ENCODE measurements around the gene BCR.

BCR gene

GRCh38 chr22:23168391-23169042, 11.8 kb upstream of the BCR start:
- Histone ChIP-seq H3K27me3 (ENCODE audit: low read length) (no peaks in the 10 kb centered on the region; the same call in 1 of the 2 replicates), H3K9me2 (replicated peaks; ENCODE audit: insufficient read depth, low read length) (no peaks in the 10 kb centered on the region), H4K20me1 (ENCODE audit: low read depth, low read length) (no peaks in the 10 kb centered on the region), H3K9me3 (ENCODE audit: insufficient read depth, low read length) (no peaks in the 10 kb centered on the region), H3K4me2 (ENCODE audit: low read depth, low read length, poor library complexity, severe bottlenecking) (no peak overlapping the region), H3K4me3 (ENCODE audit: insufficient read depth, low read length, poor library complexity, severe bottlenecking) (no peak overlapping the region), H2AFZ (ENCODE audit: low read depth, low read length, severe bottlenecking) (no peak overlapping the region), H3K79me2 (ENCODE audit: insufficient read depth, low read length) (no peaks in the 10 kb centered on the region), H3K9ac (ENCODE audit: low read length) (no peak overlapping the region), H3F3A (ENCODE audit: insufficient read depth) (no peaks in the 10 kb centered on the region), H3K36me3 (ENCODE audit: low read length) (no peaks in the 10 kb centered on the region), H3K27ac (ENCODE audit: low read depth, low read length) (no peak overlapping the region)
- TF ChIP-seq EZH2phosphoT487 (conservative IDR thresholded peaks at IDR 0.05; ENCODE audit: low read length) (no peak), CTCF (IDR thresholded peaks at IDR 0.05; ENCODE audit: insufficient read depth, low read length, poor library complexity, severe bottlenecking) (no peak)

- no peak overlapping the region for H3K9ac ChIP-seq (ENCODE audit: low read length)
- no peaks in the 10 kb centered on the region for H3K36me3 ChIP-seq (ENCODE audit: low read length)
- no peaks in the 10 kb centered on the region for H4K20me1 ChIP-seq (ENCODE audit: low read depth, low read length)
- no peak overlapping the region for H3K27ac ChIP-seq (ENCODE audit: low read depth, low read length)
- no peak overlapping the region for H2AFZ ChIP-seq (ENCODE audit: low read depth, low read length, severe bottlenecking)
- no peak for TF ChIP-seq CTCF (IDR thresholded peaks at IDR 0.05; ENCODE audit: insufficient read depth, low read length, poor library complexity, severe bottlenecking)
- TF ChIP-seq EZH2phosphoT487 (conservative IDR thresholded peaks at IDR 0.05; ENCODE audit: low read length): no peak
- H3K4me3 ChIP-seq (ENCODE audit: insufficient read depth, low read length, poor library complexity, severe bottlenecking): no peak overlapping the region
- H3K27me3 ChIP-seq (ENCODE audit: low read length): no peaks in the 10 kb centered on the region; the same call in 1 of the 2 replicates
- H3K79me2 ChIP-seq (ENCODE audit: insufficient read depth, low read length): no peaks in the 10 kb centered on the region
- H3F3A ChIP-seq (ENCODE audit: insufficient read depth): no peaks in the 10 kb centered on the region
- no peak overlapping the region for H3K4me2 ChIP-seq (ENCODE audit: low read depth, low read length, poor library complexity, severe bottlenecking)
- no peaks in the 10 kb centered on the region for H3K9me2 ChIP-seq (replicated peaks; ENCODE audit: insufficient read depth, low read length)
- no peaks in the 10 kb centered on the region for H3K9me3 ChIP-seq (ENCODE audit: insufficient read depth, low read length)
These were observed 11.3 kb upstream of the BCR start for GRCh38 chr22:23169043-23169406.

- Histone ChIP-seq H3K4me3 (ENCODE audit: insufficient read depth, low read length, poor library complexity, severe bottlenecking) (no peak overlapping the region), H3K9ac (ENCODE audit: low read length) (no peak overlapping the region), H2AFZ (ENCODE audit: low read depth, low read length, severe bottlenecking) (no peak overlapping the region), H3K9me3 (ENCODE audit: insufficient read depth, low read length) (peaks cover 3% of the 10 kb centered on the region; the same call in 1 of the 2 replicates), H3K79me2 (ENCODE audit: insufficient read depth, low read length) (no peaks in the 10 kb centered on the region), H3K4me2 (ENCODE audit: low read depth, low read length, poor library complexity, severe bottlenecking) (no peak overlapping the region), H3K9me2 (replicated peaks; ENCODE audit: insufficient read depth, low read length) (no peaks in the 10 kb centered on the region), H3F3A (ENCODE audit: insufficient read depth) (no peaks in the 10 kb centered on the region), H3K27me3 (ENCODE audit: low read length) (no peaks in the 10 kb centered on the region), H4K20me1 (ENCODE audit: low read depth, low read length) (no peaks in the 10 kb centered on the region), H3K36me3 (ENCODE audit: low read length) (no peaks in the 10 kb centered on the region), H3K27ac (ENCODE audit: low read depth, low read length) (no peak overlapping the region)
- no peak for TF ChIP-seq CTCF (IDR thresholded peaks at IDR 0.05; ENCODE audit: insufficient read depth, low read length, poor library complexity, severe bottlenecking)
These were observed 4.3 kb upstream of the BCR start for GRCh38 chr22:23175817-23176644.
